ENCODE data around the gene CCDC141.

CCDC141 gene

DNA sequence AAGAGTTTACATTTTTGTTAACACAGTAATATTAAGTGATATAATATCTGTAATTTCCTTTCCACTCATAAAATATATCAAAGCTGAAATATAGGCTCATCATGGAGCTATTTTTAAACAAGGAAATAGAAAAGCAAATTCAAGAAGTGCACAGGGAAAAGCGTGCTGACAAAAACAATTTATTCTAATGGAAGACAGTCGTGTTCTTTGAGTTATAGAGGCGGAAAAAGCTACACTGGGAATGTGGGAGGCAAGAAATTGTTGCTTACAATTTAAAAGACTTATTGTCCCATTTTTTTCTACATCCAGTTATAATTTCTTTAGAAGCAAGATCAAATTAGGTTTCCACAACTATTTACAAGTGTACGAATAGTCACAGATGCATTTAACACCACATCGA is 239.5 kb downstream of the CCDC141 start:
- no peak overlapping the region for H3K4me3 ChIP-seq (ENCODE audit: low read depth, low read length)
- TF ChIP-seq, protein P1, sequence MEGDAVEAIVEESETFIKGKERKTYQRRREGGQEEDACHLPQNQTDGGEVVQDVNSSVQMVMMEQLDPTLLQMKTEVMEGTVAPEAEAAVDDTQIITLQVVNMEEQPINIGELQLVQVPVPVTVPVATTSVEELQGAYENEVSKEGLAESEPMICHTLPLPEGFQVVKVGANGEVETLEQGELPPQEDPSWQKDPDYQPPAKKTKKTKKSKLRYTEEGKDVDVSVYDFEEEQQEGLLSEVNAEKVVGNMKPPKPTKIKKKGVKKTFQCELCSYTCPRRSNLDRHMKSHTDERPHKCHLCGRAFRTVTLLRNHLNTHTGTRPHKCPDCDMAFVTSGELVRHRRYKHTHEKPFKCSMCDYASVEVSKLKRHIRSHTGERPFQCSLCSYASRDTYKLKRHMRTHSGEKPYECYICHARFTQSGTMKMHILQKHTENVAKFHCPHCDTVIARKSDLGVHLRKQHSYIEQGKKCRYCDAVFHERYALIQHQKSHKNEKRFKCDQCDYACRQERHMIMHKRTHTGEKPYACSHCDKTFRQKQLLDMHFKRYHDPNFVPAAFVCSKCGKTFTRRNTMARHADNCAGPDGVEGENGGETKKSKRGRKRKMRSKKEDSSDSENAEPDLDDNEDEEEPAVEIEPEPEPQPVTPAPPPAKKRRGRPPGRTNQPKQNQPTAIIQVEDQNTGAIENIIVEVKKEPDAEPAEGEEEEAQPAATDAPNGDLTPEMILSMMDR (IDR thresholded peaks at IDR 0.05; ENCODE audit: low read depth, low read length): no peak

DNA sequence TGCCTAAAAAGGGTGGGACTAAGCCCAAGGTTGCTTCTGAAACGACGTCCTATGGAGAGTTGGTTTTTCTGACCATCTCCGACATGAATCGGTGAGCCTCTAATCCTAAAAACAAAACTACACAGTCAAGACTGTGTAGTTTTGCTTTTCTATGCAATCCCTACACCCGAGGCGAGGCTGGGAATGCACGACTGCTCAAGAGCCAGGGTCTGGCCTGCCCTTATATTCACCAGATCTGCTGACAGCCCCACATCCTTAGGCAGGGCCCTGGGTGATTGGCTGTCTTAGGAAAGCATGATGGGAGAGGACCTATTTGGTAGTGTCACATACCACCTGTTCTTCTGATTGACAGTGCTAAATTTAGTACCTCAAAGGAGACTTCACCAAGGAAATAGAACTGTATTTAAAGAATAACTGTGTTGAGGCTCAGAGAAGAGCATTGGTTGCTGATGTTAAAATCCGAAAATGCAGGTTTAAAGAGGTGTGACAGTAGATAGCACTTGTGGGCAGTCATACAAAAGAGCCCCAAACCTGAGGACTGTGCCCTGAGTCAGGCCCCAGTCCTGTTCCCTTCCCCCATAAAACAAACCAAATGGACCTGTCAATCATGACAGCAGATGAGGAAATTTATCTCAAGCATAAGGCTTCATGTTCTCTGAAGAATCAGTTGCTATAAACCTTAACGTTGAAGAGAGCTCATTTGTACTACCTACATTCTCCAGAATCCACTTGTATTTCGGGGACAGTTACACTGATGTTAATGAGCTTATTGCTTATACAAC is 242.5 kb downstream of the CCDC141 start, which contains the start of gene TTN:
Gene TTN, minus strand, starts transcription at position 197 of the 782 bp plus-strand sequence. CDS start 2,781 bp downstream, outside the sequence.
- TF ChIP-seq, protein P1 (IDR thresholded peaks at IDR 0.05; ENCODE audit: low read depth, low read length): no peak
- H3K4me3 ChIP-seq (ENCODE audit: low read depth, low read length): no peak within 1 kb of the TSS

DNA sequence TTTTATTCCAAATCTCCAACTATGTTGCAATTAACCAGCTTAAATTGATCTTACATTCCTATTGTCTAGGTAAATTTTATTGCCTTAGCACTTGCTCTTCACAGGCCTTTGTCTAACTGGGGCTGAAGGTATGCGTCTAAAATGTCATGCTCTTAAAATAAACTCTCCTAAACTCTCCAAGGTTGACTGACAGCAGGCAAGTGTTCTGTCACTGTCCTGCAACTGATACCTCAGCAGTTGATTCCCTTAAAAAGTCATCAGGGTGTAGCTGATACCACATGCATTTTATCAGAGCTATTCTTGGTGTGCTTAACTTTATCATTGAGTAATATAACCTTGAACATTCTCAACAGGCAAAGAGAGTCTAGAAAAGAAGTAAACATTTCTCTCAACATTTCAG is 243.4 kb downstream of the CCDC141 start:
- TF ChIP-seq, protein P1 (IDR thresholded peaks at IDR 0.05; ENCODE audit: low read depth, low read length): no peak
- H3K4me3 ChIP-seq (ENCODE audit: low read depth, low read length): no peak overlapping the region

GRCh38 chr2:178805457-178805856 is 244.5 kb downstream of the CCDC141 start:
- no peak overlapping the region for H3K4me3 ChIP-seq (ENCODE audit: low read depth, low read length)
- TF ChIP-seq, protein P1 (IDR thresholded peaks at IDR 0.05; ENCODE audit: low read depth, low read length): no peak

DNA sequence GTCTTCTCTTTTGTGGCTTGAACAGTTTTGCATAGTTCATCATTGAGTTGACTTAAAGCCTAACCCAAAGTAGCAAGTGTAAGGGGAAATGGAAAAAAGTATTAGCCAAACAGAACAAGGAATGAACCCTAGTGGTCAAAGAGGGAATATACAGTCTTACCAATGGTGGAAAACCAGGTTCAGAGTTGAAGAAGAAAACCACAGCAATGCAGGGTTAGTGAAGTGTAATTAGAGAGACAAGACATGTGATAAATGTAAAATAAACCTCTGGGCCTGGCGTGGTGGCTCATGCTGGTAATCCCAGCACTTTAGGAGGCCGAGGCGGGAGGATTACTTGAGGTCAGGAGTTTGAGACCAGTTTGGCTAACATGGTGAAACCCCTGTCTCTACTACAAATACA is 245.1 kb downstream of the CCDC141 start:
- TF ChIP-seq, protein P1 (IDR thresholded peaks at IDR 0.05; ENCODE audit: low read depth, low read length): peak; percentile 43; the same call in 1 of the 2 replicates
- H3K4me3 ChIP-seq (ENCODE audit: low read depth, low read length): no peak overlapping the region

DNA sequence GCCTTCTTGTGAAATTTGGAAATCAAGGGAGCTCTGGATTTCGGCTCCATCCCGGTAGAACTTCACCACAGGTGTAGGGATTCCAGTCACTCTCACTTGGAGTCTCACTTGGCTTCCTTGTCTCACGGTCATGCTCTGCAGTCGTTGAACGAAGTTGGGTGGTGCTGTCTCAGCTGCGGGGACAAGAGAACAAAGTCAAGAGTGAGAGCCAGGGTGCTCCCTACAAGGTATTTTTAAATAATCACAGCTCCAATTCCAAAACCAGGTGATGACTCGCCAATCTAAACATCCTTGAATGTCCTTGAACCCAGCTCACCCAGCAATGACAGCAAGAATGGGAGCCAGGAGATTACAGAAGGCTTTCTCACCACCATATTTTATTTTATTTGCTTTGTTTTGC is 249.4 kb downstream of the CCDC141 start:
- TF ChIP-seq, protein P1 (IDR thresholded peaks at IDR 0.05; ENCODE audit: low read depth, low read length): no peak
- no peak overlapping the region for H3K4me3 ChIP-seq (ENCODE audit: low read depth, low read length)

DNA sequence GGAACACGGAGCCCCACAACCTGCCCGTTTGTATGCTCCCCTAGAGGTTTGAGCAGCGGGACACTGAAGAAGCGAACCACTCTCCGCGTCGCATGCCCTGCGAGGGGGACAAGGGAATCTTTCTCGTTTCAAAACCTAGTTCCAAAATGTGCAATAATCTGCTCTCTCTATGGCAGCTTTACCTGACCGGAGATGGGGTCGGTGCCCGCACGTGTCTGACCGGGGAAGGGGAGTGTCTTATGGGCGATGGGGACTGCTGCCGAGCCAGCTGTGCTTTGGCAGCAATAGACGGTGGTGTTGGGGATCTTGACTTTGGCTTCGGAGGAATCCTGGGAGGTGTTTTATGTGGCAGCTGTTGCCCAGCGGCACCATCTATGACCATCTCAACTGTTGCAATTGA is 250.6 kb downstream of the CCDC141 start:
- H3K4me3 ChIP-seq (ENCODE audit: low read depth, low read length): no peak overlapping the region
- TF ChIP-seq, protein P1 (IDR thresholded peaks at IDR 0.05; ENCODE audit: low read depth, low read length): no peak

All from WI38 (cell line).